ENCODE results near the gene ARMC2.
"Not testable (repeated sequence)": the region's sequence is repeated elsewhere in the genome, so short reads cannot be mapped to it uniquely, and the experiment has no call there.

Gene ARMC2

GRCh38 chr6:108969776-108970175 is 121.6 kb downstream of the ARMC2 start:
- H3K4me1 ChIP-seq (ENCODE audit: control insufficient read depth in 1 of 2, insufficient read depth in 1 of 2, low read depth in 1 of 2, low read length in 1 of 2) = peaks cover 40 to 41% of the 10 kb centered on the region in 2 experiments
- no peak overlapping the region for H3K4me3 ChIP-seq (ENCODE audit: low read depth in 1 of 2, low read length in 1 of 2)
- no peaks in the 10 kb centered on the region for H3K9me3 ChIP-seq
- H3K36me3 ChIP-seq = no peaks in the 10 kb centered on the region
- H3K27me3 ChIP-seq = no peaks in the 10 kb centered on the region
- H3K27ac ChIP-seq = peak overlapping the region; percentile 85
- no peak for TF ChIP-seq CTCF (IDR thresholded peaks at IDR 0.05)

GRCh38 chr6:108974201-108974600 is 126.0 kb downstream of the ARMC2 start:
- no peaks in the 10 kb centered on the region for H3K9me3 ChIP-seq
- no peak overlapping the region for H3K27ac ChIP-seq
- no peaks in the 10 kb centered on the region for H3K27me3 ChIP-seq
- no peaks in the 10 kb centered on the region for H3K36me3 ChIP-seq
- H3K4me1 ChIP-seq (ENCODE audit: control insufficient read depth in 1 of 2, insufficient read depth in 1 of 2, low read depth in 1 of 2, low read length in 1 of 2) = peaks cover 5 to 7% of the 10 kb centered on the region in 2 experiments
- TF ChIP-seq CTCF (IDR thresholded peaks at IDR 0.05) = no peak
- H3K4me3 ChIP-seq (ENCODE audit: low read depth in 1 of 2, low read length in 1 of 2) = no peak overlapping the region

GRCh38 chr6:108978638-108979037 is 130.4 kb downstream of the ARMC2 start:
- H3K27me3 ChIP-seq; H3K9me3 ChIP-seq; H3K27ac ChIP-seq; H3K4me3 ChIP-seq (ENCODE audit: low read depth in 1 of 2, low read length in 1 of 2); H3K36me3 ChIP-seq: not testable (repeated sequence)
- peaks cover 7 to 15% of the 10 kb centered on the region in 2 experiments for H3K4me1 ChIP-seq (ENCODE audit: control insufficient read depth in 1 of 2, insufficient read depth in 1 of 2, low read depth in 1 of 2, low read length in 1 of 2)

GRCh38 chr6:108982154-108983113 is 134.2 kb downstream of the ARMC2 start:
- no peak for TF ChIP-seq CTCF (IDR thresholded peaks at IDR 0.05)
- H3K4me1 ChIP-seq (ENCODE audit: control insufficient read depth in 1 of 2, insufficient read depth in 1 of 2, low read depth in 1 of 2, low read length in 1 of 2) = peaks cover 7 to 15% of the 10 kb centered on the region in 2 experiments
- no peak overlapping the region for H3K4me3 ChIP-seq (ENCODE audit: low read depth in 1 of 2, low read length in 1 of 2)
- no peaks in the 10 kb centered on the region for H3K27me3 ChIP-seq
- H3K9me3 ChIP-seq = no peaks in the 10 kb centered on the region
- peak overlapping the region; percentile 61 for H3K27ac ChIP-seq
- peaks cover 10% of the 10 kb centered on the region for H3K36me3 ChIP-seq

GRCh38 chr6:108983151-108983550 is 134.9 kb downstream of the ARMC2 start:
- Histone ChIP-seq H3K4me3 (ENCODE audit: low read depth in 1 of 2, low read length in 1 of 2) (no peak overlapping the region), H3K36me3 (peaks cover 17% of the 10 kb centered on the region), H3K9me3 (no peaks in the 10 kb centered on the region), H3K4me1 (ENCODE audit: control insufficient read depth in 1 of 2, insufficient read depth in 1 of 2, low read depth in 1 of 2, low read length in 1 of 2) (peaks cover 7 to 15% of the 10 kb centered on the region in 2 experiments), H3K27me3 (no peaks in the 10 kb centered on the region), H3K27ac (no peak overlapping the region)
- TF ChIP-seq CTCF (IDR thresholded peaks at IDR 0.05) = no peak

- H3K4me1 ChIP-seq (ENCODE audit: control insufficient read depth in 1 of 2, insufficient read depth in 1 of 2, low read depth in 1 of 2, low read length in 1 of 2) = peaks cover 7 to 15% of the 10 kb centered on the region in 2 experiments
- H3K27ac ChIP-seq = no peak overlapping the region
- H3K9me3 ChIP-seq = no peaks in the 10 kb centered on the region
- H3K4me3 ChIP-seq (ENCODE audit: low read depth in 1 of 2, low read length in 1 of 2) = no peak overlapping the region
- TF ChIP-seq CTCF (IDR thresholded peaks at IDR 0.05) = no peak
- peaks cover 36% of the 10 kb centered on the region for H3K36me3 ChIP-seq
- H3K27me3 ChIP-seq = no peaks in the 10 kb centered on the region
These were observed 137.1 kb downstream of the ARMC2 start for GRCh38 chr6:108985301-108985700.
